ENCODE results near the gene ENDOD1. TPM values are rescaled to one million over a fixed set of nuclear protein-coding genes. Genes with fewer than 3 reads are reported as not detected.
"Not testable (repeated sequence)": the region's sequence is repeated elsewhere in the genome, so short reads cannot be mapped to it uniquely, and the experiment has no call there.

Gene ENDOD1
- total RNA-seq, 1 donor from 2014 or later: 4.5 TPM

DNA sequence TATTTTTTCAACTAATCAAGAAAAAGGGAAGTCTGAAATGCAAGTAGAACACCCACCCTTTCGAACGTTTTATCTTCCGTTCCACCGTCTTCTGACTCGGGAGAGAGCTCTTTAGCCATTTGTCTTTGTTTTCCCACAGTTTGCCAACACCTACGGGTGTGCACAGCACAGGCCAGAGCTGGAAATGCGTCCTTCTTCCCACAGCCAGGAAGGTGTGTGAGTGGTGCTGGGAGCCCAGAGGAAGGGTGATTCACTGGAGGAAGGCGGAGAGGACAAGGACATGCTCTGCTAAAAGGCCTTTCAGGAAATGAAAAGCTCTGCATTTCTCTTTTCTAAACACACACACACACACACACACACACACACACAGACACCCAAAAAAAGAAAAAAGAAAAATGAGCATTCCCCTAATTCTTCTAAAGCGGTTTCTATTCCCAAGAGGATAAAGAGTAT is 18.5 kb downstream of the ENDOD1 start:
- peak; percentile 14 for DNase-seq (ENCODE audit: low spot score)
- H3K4me3 Mint-ChIP-seq (ENCODE audit: unreplicated experiment): no peak overlapping the region
- peaks cover 50% of the 10 kb centered on the region for H3K4me1 Mint-ChIP-seq (ENCODE audit: unreplicated experiment)
- peak overlapping the region; percentile 88 for H3K27ac Mint-ChIP-seq (ENCODE audit: unreplicated experiment)
- H3K27me3 Mint-ChIP-seq (ENCODE audit: unreplicated experiment): peaks cover 6% of the 10 kb centered on the region
- H3K36me3 Mint-ChIP-seq (ENCODE audit: low read depth, unreplicated experiment): peaks cover 8% of the 10 kb centered on the region
- TF ChIP-seq, protein P1, sequence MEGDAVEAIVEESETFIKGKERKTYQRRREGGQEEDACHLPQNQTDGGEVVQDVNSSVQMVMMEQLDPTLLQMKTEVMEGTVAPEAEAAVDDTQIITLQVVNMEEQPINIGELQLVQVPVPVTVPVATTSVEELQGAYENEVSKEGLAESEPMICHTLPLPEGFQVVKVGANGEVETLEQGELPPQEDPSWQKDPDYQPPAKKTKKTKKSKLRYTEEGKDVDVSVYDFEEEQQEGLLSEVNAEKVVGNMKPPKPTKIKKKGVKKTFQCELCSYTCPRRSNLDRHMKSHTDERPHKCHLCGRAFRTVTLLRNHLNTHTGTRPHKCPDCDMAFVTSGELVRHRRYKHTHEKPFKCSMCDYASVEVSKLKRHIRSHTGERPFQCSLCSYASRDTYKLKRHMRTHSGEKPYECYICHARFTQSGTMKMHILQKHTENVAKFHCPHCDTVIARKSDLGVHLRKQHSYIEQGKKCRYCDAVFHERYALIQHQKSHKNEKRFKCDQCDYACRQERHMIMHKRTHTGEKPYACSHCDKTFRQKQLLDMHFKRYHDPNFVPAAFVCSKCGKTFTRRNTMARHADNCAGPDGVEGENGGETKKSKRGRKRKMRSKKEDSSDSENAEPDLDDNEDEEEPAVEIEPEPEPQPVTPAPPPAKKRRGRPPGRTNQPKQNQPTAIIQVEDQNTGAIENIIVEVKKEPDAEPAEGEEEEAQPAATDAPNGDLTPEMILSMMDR (IDR thresholded peaks at IDR 0.05; ENCODE audit: unreplicated experiment): no peak
- peaks cover 6% of the 10 kb centered on the region for H3K9me3 Mint-ChIP-seq (ENCODE audit: unreplicated experiment)

DNA sequence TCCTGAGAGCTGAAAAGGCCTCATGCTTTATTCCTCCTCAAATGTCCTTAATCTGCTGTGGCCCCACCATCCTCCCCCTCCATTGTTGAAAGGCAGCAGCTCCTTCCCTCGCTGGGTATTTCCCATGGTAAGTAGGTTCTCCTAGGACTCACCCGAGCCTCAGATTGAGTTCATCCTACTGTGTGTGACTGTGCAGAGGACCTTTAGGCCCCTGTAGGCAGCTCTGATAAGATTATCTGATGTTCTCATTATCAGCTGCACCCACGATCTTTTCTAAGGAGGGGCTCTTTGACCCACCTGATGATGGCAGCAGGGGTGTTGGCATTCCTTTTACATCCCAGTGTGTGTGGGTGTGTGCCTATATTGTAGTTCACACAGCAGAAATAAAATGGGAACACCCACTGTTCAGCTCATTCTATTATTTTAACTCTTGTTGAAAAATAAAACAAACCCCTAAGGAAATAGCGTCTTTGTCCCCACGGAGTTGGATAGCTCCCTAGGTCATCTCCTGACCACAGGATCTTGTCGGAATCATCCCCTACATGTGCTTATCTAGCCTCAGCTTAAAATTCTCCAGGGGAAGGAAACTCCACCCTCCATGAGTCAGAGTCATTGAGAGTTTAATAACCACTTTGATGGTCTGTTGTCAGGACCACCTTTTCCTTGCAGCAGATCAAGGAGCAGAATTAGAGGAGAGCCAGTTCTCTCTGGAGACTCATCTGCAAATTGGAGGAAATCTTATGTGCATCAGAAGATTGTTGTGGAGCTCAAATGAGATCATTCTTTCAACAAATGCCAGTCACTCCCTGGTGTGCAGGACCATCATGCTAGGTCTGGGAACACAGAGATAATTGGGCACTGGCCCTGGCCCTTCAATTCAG is 19.3 kb downstream of the ENDOD1 start:
- TF ChIP-seq, protein P1 (IDR thresholded peaks at IDR 0.05; ENCODE audit: unreplicated experiment): no peak
- DNase-seq (ENCODE audit: low spot score): no peak
- H3K9me3 Mint-ChIP-seq (ENCODE audit: unreplicated experiment): peaks cover 6% of the 10 kb centered on the region
- peaks cover 8% of the 10 kb centered on the region for H3K36me3 Mint-ChIP-seq (ENCODE audit: low read depth, unreplicated experiment)
- no peak overlapping the region for H3K27ac Mint-ChIP-seq (ENCODE audit: unreplicated experiment)
- no peak overlapping the region for H3K4me3 Mint-ChIP-seq (ENCODE audit: unreplicated experiment)
- H3K27me3 Mint-ChIP-seq (ENCODE audit: unreplicated experiment): peaks cover 7% of the 10 kb centered on the region
- peaks cover 50% of the 10 kb centered on the region for H3K4me1 Mint-ChIP-seq (ENCODE audit: unreplicated experiment)

DNA sequence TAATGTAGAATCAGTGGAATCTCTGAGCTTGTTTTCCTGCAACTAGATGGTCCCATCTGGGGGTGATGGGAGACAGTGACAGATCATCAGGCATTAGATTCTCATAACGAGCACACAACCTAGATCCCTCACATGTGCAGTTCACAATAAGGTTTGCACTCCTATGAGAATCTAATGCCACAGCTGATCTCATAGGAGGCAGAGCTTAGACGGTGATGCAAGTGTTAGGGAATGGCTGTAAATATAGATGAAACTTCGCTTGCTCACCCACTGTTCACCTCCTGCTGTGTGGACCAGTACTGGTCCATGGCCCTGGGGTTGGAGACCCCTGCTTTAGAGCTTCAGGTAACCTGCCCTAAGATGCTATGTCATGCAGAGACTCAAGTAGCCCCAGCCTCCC is 21.8 kb downstream of the ENDOD1 start:
- not testable (repeated sequence) for H3K27me3 Mint-ChIP-seq (ENCODE audit: unreplicated experiment); H3K9me3 Mint-ChIP-seq (ENCODE audit: unreplicated experiment); DNase-seq (ENCODE audit: low spot score); H3K36me3 Mint-ChIP-seq (ENCODE audit: low read depth, unreplicated experiment); H3K4me3 Mint-ChIP-seq (ENCODE audit: unreplicated experiment); H3K27ac Mint-ChIP-seq (ENCODE audit: unreplicated experiment)
- peaks cover 47% of the 10 kb centered on the region for H3K4me1 Mint-ChIP-seq (ENCODE audit: unreplicated experiment)

DNA sequence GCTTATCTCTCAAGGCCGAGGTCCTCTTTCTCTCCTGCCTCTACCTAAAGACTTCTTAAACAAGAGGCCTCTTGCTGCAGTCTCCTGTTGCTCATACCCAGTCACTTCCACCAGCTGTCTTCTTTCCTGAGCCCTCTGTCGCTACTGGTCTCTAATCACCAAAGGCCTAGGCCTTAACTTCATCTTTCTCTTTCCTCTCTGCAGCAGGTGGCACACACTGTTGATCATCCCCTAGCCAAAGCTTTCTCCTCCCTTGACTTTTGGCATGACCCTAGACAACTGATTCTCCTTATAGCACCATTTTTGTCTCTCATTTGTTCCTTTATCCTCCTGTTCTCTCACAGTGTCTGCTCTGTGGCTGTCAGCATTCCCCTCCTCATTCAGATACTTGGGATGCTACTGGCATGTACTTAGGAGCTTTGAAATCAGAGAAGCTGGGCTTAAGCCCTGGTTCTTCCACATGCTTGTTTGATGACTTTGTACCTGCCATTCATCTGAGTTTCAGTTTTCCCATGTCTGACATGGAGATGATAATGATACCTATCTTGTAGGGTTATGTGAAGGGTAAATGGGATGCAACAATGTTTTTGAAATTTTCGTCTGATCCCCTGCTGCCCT is 22.4 kb downstream of the ENDOD1 start:
- Mint-ChIP-seq H3K4me1 (ENCODE audit: unreplicated experiment) (peaks cover 43% of the 10 kb centered on the region), H3K9me3 (ENCODE audit: unreplicated experiment) (peaks cover 6% of the 10 kb centered on the region), H3K36me3 (ENCODE audit: low read depth, unreplicated experiment) (peaks cover 8% of the 10 kb centered on the region), H3K4me3 (ENCODE audit: unreplicated experiment) (no peak overlapping the region), H3K27me3 (ENCODE audit: unreplicated experiment) (peaks cover 6% of the 10 kb centered on the region), H3K27ac (ENCODE audit: unreplicated experiment) (no peak overlapping the region)
- no peak for DNase-seq (ENCODE audit: low spot score)
- TF ChIP-seq, protein P1 (IDR thresholded peaks at IDR 0.05; ENCODE audit: unreplicated experiment): no peak

DNA sequence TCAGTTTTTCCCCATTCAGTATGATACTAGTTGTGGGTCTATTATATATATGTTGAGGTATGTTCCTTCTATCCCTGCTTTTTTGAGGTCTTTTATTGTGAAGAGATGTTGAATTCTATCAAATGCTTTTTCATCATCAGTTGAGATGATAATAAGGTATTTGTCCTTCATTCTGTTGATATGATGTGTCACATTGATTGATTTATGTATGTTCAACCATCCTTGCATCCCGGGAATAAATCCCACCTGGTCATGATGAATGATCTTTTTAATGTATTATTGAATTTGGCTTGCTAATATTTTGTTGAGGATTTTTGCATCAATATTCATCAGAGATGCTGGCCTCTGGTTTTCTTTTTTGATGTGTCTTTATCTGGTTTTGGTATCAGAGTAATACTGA is 26.0 kb downstream of the ENDOD1 start:
- H3K4me3 Mint-ChIP-seq (ENCODE audit: unreplicated experiment): no peak overlapping the region
- peaks cover 2% of the 10 kb centered on the region for H3K36me3 Mint-ChIP-seq (ENCODE audit: low read depth, unreplicated experiment)
- peaks cover 12% of the 10 kb centered on the region for H3K4me1 Mint-ChIP-seq (ENCODE audit: unreplicated experiment)
- H3K9me3 Mint-ChIP-seq (ENCODE audit: unreplicated experiment): peaks cover 6% of the 10 kb centered on the region
- DNase-seq (ENCODE audit: low spot score): no peak
- H3K27me3 Mint-ChIP-seq (ENCODE audit: unreplicated experiment): peaks cover 5% of the 10 kb centered on the region
- no peak overlapping the region for H3K27ac Mint-ChIP-seq (ENCODE audit: unreplicated experiment)
- TF ChIP-seq, protein P1 (IDR thresholded peaks at IDR 0.05; ENCODE audit: unreplicated experiment): no peak

All from endothelial cell (in vitro differentiated cells).